Smooth muscle cell (in vitro differentiated cells): ENCODE measurements around the gene ZNF576. TPM values are rescaled to one million over a fixed set of nuclear protein-coding genes. Genes with fewer than 3 reads are reported as not detected.
A peak's percentile ranks its signal among the peaks of the same experiment; 100 is the strongest.
"Not testable (repeated sequence)": the region's sequence is repeated elsewhere in the genome, so short reads cannot be mapped to it uniquely, and the experiment has no call there.

ENCODE experiments used
- DNase-seq: peaks from one replicate; lab custom pipeline; 2025; ENCODE audit not compliant: unreplicated experiment; lab: John Stamatoyannopoulos, UW
- H2AFZ ChIP-seq: fragments of 200-600 bp; sonication (generic); 2 replicates; pipeline ENCODE4 v1.6.0; 2016; ENCODE audit warnings: antibody characterized with exemption, low read depth, mild to moderate bottlenecking
- H3F3A ChIP-seq: fragments of 200-600 bp; sonication (generic); 2 replicates; pipeline ENCODE4 v1.6.0; 2017; ENCODE audit warnings: antibody characterized with exemption, low read depth
- H3K27ac ChIP-seq: fragments of 200-600 bp; sonication (generic); 2 replicates; pipeline ENCODE4 v1.5.1; 2016; ENCODE audit warnings: low read depth, mild to moderate bottlenecking
- H3K27me3 ChIP-seq: fragments of 200-600 bp; sonication (generic); 2 replicates; pipeline ENCODE4 v1.6.1; 2016; ENCODE audit warnings: low read depth, mild to moderate bottlenecking
- H3K36me3 ChIP-seq: fragments of 200-600 bp; sonication (generic); 2 replicates; pipeline ENCODE4 v1.5.1; 2016; ENCODE audit warnings: low read depth
- H3K4me1 ChIP-seq: fragments of 200-600 bp; sonication (generic); 2 replicates; pipeline ENCODE4 v1.5.1; 2016; ENCODE audit warnings: low read depth
- H3K4me2 ChIP-seq: fragments of 200-600 bp; sonication (generic); 2 replicates; pipeline ENCODE4 v1.6.0; 2016; ENCODE audit warnings: mild to moderate bottlenecking
- H3K4me3 ChIP-seq: fragments of 200-600 bp; sonication (generic); 2 replicates; pipeline ENCODE4 v1.5.1; 2016; ENCODE audit warnings: mild to moderate bottlenecking
- H3K79me2 ChIP-seq: fragments of 200-600 bp; sonication (generic); 2 replicates; pipeline ENCODE4 v1.6.0; 2016; ENCODE audit warnings: low read depth, mild to moderate bottlenecking
- H3K9ac ChIP-seq: fragments of 200-600 bp; sonication (generic); 2 replicates; pipeline ENCODE4 v1.6.0; 2016; ENCODE audit warnings: low read depth
- H3K9me3 ChIP-seq: fragments of 200-600 bp; sonication (generic); replicated peaks from 2 replicates; pipeline ENCODE4 v1.5.1; 2016; ENCODE audit warnings: low read depth
- H4K20me1 ChIP-seq: fragments of 200-600 bp; sonication (generic); 2 replicates; pipeline ENCODE4 v1.6.0; 2016; ENCODE audit warnings: low read depth
- WGBS: methylation state at CpG from one replicate; pipeline ENCODE4 v1.1.7; 2016; ENCODE audit warnings: low lambda C conversion rate; 5-methylcytosine and 5-hydroxymethylcytosine counted together
- polyA plus RNA-seq: library from polyadenylated mRNA; unstranded; fragments of >200 nt; fragmentation: Nextera tagmentation; extraction: Ambion mirVana; gene quantifications from 2 replicates; pipeline ENCODE4 v1.2.1, GENCODE V29; 2016
- total RNA-seq: library from RNA; depleted of rRNA; stranded (reverse); fragments of >200 nt; gene quantifications from 2 replicates; pipeline ENCODE4 v1.2.3, GENCODE V29; 2014
- TF ChIP-seq, protein P1 (sequence below): fragments of 200-600 bp; sonication (generic); IDR thresholded peaks from 2 replicates; pipeline ENCODE4 v1.5.1; 2017; ENCODE audit warnings: borderline replicate concordance, mild to moderate bottlenecking, antibody characterized with exemption; ENCODE audit not compliant: insufficient read depth, poor library complexity, severe bottlenecking

ZNF576 gene
- total RNA-seq: 2.7 and 10.7 TPM in 2 replicates
- 13.7 and 14.5 TPM in 2 replicates for polyA plus RNA-seq

GRCh38 chr19:43595999-43596841, at the start of gene ZNF576, which contains the start of gene IRGQ:
ZNF576 (plus strand) TSS chr19:43596595; CDS start chr19:43597109, 514 bp downstream.
IRGQ (minus strand) TSS chr19:43596134; CDS start chr19:43595338, 796 bp downstream.
- Histone ChIP-seq H3K9ac (peak within 1 kb of the TSS; percentile 99), H3K27me3 (no peaks in the 10 kb centered on the region), H3K36me3 (no peaks in the 10 kb centered on the region), H3K4me1 (peaks cover 13% of the 10 kb centered on the region), H3K4me3 (peak within 1 kb of the TSS; percentile 81), H3K4me2 (peak within 1 kb of the TSS; percentile 98), H3F3A (peaks cover 5% of the 10 kb centered on the region), H2AFZ (peak within 1 kb of the TSS; percentile 89), H3K79me2 (peaks cover 51% of the 10 kb centered on the region), H4K20me1 (peaks cover 34% of the 10 kb centered on the region), H3K9me3 (no peaks in the 10 kb centered on the region), H3K27ac (peak within 1 kb of the TSS; percentile 100)
- TF ChIP-seq, protein P1, sequence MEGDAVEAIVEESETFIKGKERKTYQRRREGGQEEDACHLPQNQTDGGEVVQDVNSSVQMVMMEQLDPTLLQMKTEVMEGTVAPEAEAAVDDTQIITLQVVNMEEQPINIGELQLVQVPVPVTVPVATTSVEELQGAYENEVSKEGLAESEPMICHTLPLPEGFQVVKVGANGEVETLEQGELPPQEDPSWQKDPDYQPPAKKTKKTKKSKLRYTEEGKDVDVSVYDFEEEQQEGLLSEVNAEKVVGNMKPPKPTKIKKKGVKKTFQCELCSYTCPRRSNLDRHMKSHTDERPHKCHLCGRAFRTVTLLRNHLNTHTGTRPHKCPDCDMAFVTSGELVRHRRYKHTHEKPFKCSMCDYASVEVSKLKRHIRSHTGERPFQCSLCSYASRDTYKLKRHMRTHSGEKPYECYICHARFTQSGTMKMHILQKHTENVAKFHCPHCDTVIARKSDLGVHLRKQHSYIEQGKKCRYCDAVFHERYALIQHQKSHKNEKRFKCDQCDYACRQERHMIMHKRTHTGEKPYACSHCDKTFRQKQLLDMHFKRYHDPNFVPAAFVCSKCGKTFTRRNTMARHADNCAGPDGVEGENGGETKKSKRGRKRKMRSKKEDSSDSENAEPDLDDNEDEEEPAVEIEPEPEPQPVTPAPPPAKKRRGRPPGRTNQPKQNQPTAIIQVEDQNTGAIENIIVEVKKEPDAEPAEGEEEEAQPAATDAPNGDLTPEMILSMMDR: no peak
- DNase-seq: peak; percentile 99
- WGBS: under 1% methylated on average over 60 of the region's 60 CpGs

GRCh38 chr19:43547926-43548325, 48.5 kb upstream of the ZNF576 start:
- not testable (repeated sequence) for H3K36me3 ChIP-seq, H3K4me2 ChIP-seq, H3K79me2 ChIP-seq, H4K20me1 ChIP-seq, H3F3A ChIP-seq, H3K27ac ChIP-seq, H3K9ac ChIP-seq, H3K4me1 ChIP-seq, H2AFZ ChIP-seq, H3K9me3 ChIP-seq, H3K27me3 ChIP-seq, DNase-seq, H3K4me3 ChIP-seq
- WGBS: 100% methylated on average over 2 of the region's 24 CpGs

- H3K4me2 ChIP-seq: no peak overlapping the region
- H4K20me1 ChIP-seq: no peaks in the 10 kb centered on the region
- H3K9ac ChIP-seq: no peak overlapping the region
- H3F3A ChIP-seq: no peaks in the 10 kb centered on the region
- no peak overlapping the region for H3K4me3 ChIP-seq
- WGBS: 99% methylated on average over 2 of the region's 2 CpGs
- TF ChIP-seq, protein P1: no peak
- no peaks in the 10 kb centered on the region for H3K79me2 ChIP-seq
- H3K36me3 ChIP-seq: no peaks in the 10 kb centered on the region
- H3K4me1 ChIP-seq: no peaks in the 10 kb centered on the region
- H3K27me3 ChIP-seq: no peaks in the 10 kb centered on the region
- H3K27ac ChIP-seq: no peak overlapping the region
- H3K9me3 ChIP-seq: no peaks in the 10 kb centered on the region
- no peak for DNase-seq
- H2AFZ ChIP-seq: no peak overlapping the region
Measured at GRCh38 chr19:43548706-43549105, 47.7 kb upstream of the ZNF576 start.

GRCh38 chr19:43551399-43552197, 44.8 kb upstream of the ZNF576 start:
- no peaks in the 10 kb centered on the region for H3F3A ChIP-seq
- WGBS: 93% methylated on average over 23 of the region's 23 CpGs
- H3K27me3 ChIP-seq: no peaks in the 10 kb centered on the region
- H2AFZ ChIP-seq: no peak overlapping the region
- no peaks in the 10 kb centered on the region for H3K4me1 ChIP-seq
- no peak overlapping the region for H3K9ac ChIP-seq
- H3K9me3 ChIP-seq: no peaks in the 10 kb centered on the region
- H3K4me2 ChIP-seq: no peak overlapping the region
- no peaks in the 10 kb centered on the region for H4K20me1 ChIP-seq
- no peaks in the 10 kb centered on the region for H3K79me2 ChIP-seq
- no peak overlapping the region for H3K4me3 ChIP-seq
- TF ChIP-seq, protein P1: no peak
- H3K27ac ChIP-seq: no peak overlapping the region
- DNase-seq: no peak
- no peaks in the 10 kb centered on the region for H3K36me3 ChIP-seq
